DND-41 (cell line): Measurements from ENCODE around the gene ALB.
"Not testable (repeated sequence)": the region's sequence is repeated elsewhere in the genome, so short reads cannot be mapped to it uniquely, and the experiment has no call there.

Experiments used
- ATAC-seq: fragments of 200-7000 bp; cut with Tn5 transposase; 3 replicates; pipeline ENCODE4 v1.9.1; 2021; ENCODE audit warnings: low read depth; ENCODE audit not compliant: insufficient read depth
- DNase-seq: peaks from one replicate; pipeline ENCODE4 v3.0.0-alpha.2; 2020
- H2AFZ ChIP-seq: 2 replicates; pipeline ENCODE4 v1.6.0; 2012; ENCODE audit warnings: low read depth, low read length
- H3K27ac ChIP-seq: 2 replicates; pipeline ENCODE4 v1.5.1; 2012; ENCODE audit warnings: low read length, inconsistent platforms
- H3K27me3 ChIP-seq: fragments of 200-600 bp; sonication (generic); 2 replicates; pipeline ENCODE4 v1.6.0; 2012; ENCODE audit warnings: low read length, mild to moderate bottlenecking, inconsistent platforms; ENCODE audit not compliant: insufficient read depth, poor library complexity
- H3K36me3 ChIP-seq: 2 replicates; pipeline ENCODE4 v1.5.1; 2012; ENCODE audit warnings: low read length, inconsistent platforms; ENCODE audit not compliant: insufficient read depth
- H3K4me1 ChIP-seq: 2 replicates; pipeline ENCODE4 v1.5.1; 2012; ENCODE audit warnings: mild to moderate bottlenecking, low read length; ENCODE audit not compliant: insufficient read depth
- H3K4me2 ChIP-seq: 2 replicates; pipeline ENCODE4 v1.6.0; 2012; ENCODE audit warnings: mild to moderate bottlenecking, moderate library complexity, low read length, inconsistent platforms; ENCODE audit not compliant: insufficient read depth
- H3K4me3 ChIP-seq, 2 experiments: fragments of 200-600 bp in 1 of 2; shearing (Covaris generic) in 1 of 2; 2 replicates each; pipeline ENCODE4 v1.5.1; 2012 to 2016; ENCODE audit warnings: inconsistent platforms in 2 of 2, low read length in 2 of 2, mild to moderate bottlenecking in 2 of 2, low read depth in 1 of 2, moderate library complexity in 1 of 2
- H3K79me2 ChIP-seq: 2 replicates; pipeline ENCODE4 v1.6.0; 2012; ENCODE audit warnings: low read length, inconsistent platforms; ENCODE audit not compliant: insufficient read depth
- H3K9ac ChIP-seq: 2 replicates; pipeline ENCODE4 v1.6.0; 2012; ENCODE audit warnings: low read depth, mild to moderate bottlenecking, inconsistent platforms, low read length, moderate library complexity
- H3K9me3 ChIP-seq: 2 replicates; pipeline ENCODE4 v1.5.1; 2012; ENCODE audit warnings: low read length, moderate library complexity, mild to moderate bottlenecking, inconsistent platforms; ENCODE audit not compliant: insufficient read depth, severe bottlenecking
- H4K20me1 ChIP-seq: 2 replicates; pipeline ENCODE4 v1.6.0; 2012; ENCODE audit warnings: low read length; ENCODE audit not compliant: insufficient read depth
- EZH2 ChIP-seq: IDR thresholded peaks from 3 replicates; pipeline ENCODE4 v1.6.1; 2012; ENCODE audit warnings: borderline replicate concordance, low read depth, mild to moderate bottlenecking, moderate library complexity, low read length, inconsistent platforms; ENCODE audit not compliant: severe bottlenecking
- TF ChIP-seq, protein P1 (sequence below): IDR thresholded peaks from 2 replicates; pipeline ENCODE4 v1.5.1; 2012; ENCODE audit warnings: borderline replicate concordance, low read length, moderate library complexity, mild to moderate bottlenecking; ENCODE audit not compliant: poor library complexity, severe bottlenecking; ENCODE audit errors: extremely low read depth

Gene ALB

DNA sequence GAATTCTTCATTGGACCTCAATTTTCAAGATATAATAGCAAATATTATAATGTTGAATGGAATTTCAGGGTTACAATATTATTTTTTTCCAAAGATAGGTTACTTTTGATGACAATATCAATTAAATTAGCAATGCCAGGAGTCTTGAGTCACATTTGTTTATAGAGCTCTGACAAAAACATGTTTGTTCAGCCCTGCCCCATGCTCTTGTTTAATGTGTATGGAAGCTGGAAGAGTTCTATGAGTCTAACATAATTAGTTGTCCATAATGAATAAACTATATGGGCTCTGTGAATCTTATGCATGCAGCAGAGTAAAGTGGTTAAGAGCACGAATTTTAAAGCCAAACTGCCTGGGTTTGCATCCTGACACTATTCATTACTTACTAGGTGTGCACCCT is 22.9 kb upstream of the ALB start:
- H3K9me3 ChIP-seq: no peaks in the 10 kb centered on the region
- ATAC-seq (no peak), DNase-seq (no peak)
- H4K20me1 ChIP-seq: no peaks in the 10 kb centered on the region
- H3K4me1 ChIP-seq: no peaks in the 10 kb centered on the region
- H3K9ac ChIP-seq: no peak overlapping the region
- H2AFZ ChIP-seq: no peak overlapping the region
- H3K4me3 ChIP-seq: no peak overlapping the region
- no peaks in the 10 kb centered on the region for H3K36me3 ChIP-seq
- no peaks in the 10 kb centered on the region for H3K27me3 ChIP-seq
- H3K27ac ChIP-seq: no peak overlapping the region
- H3K79me2 ChIP-seq: no peaks in the 10 kb centered on the region
- no peak overlapping the region for H3K4me2 ChIP-seq
- TF ChIP-seq, protein P1, sequence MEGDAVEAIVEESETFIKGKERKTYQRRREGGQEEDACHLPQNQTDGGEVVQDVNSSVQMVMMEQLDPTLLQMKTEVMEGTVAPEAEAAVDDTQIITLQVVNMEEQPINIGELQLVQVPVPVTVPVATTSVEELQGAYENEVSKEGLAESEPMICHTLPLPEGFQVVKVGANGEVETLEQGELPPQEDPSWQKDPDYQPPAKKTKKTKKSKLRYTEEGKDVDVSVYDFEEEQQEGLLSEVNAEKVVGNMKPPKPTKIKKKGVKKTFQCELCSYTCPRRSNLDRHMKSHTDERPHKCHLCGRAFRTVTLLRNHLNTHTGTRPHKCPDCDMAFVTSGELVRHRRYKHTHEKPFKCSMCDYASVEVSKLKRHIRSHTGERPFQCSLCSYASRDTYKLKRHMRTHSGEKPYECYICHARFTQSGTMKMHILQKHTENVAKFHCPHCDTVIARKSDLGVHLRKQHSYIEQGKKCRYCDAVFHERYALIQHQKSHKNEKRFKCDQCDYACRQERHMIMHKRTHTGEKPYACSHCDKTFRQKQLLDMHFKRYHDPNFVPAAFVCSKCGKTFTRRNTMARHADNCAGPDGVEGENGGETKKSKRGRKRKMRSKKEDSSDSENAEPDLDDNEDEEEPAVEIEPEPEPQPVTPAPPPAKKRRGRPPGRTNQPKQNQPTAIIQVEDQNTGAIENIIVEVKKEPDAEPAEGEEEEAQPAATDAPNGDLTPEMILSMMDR: no peak
- TF ChIP-seq EZH2: no peak

DNA sequence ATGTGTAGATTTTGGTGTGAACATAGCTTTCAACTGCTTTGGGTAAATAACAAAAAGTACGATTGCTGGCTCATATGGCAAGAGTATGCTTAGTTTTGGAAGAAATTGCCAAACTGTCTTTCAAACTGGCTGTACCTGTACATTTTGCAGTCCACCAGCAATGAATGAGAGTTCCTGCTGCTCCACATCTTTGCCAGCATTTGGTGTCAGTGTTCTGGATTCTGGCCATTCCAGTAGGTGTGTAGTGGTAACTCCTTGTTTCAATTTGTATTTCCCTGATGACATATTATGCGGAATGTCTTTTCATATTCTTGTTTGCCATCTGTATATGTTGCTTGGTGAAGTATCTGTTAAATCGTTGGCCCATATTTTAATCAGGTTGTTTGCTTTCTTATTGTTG is 20.6 kb upstream of the ALB start:
- Histone ChIP-seq H4K20me1 (no peaks in the 10 kb centered on the region), H3K9ac (no peak overlapping the region), H3K27me3 (no peaks in the 10 kb centered on the region), H3K4me3 (no peak overlapping the region), H3K36me3 (no peaks in the 10 kb centered on the region), H3K79me2 (no peaks in the 10 kb centered on the region), H2AFZ (no peak overlapping the region), H3K9me3 (no peaks in the 10 kb centered on the region), H3K4me1 (no peaks in the 10 kb centered on the region), H3K27ac (no peak overlapping the region), H3K4me2 (no peak overlapping the region)
- ATAC-seq (no peak), DNase-seq (no peak)
- no peak for TF ChIP-seq EZH2
- TF ChIP-seq, protein P1: no peak

DNA sequence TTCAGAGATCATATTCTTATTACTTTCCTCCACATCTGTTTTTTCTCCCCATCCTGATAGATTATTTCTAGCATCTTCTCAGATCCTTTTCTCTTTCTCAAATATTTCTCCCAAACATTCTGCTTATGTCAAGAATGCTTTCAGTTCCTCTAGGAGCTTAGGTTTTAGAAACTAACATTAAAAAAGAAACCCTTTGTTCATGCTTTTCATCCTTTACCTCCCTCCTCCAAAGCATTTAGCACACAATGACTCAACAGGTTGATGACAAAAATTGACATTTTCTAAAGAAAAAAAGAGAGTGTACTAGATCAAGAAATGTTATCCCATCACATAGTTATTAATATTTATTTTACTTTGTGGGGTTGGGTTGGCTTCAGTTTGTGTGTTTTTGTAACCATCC is 16.5 kb upstream of the ALB start:
- H3K27ac ChIP-seq: no peak overlapping the region
- no peaks in the 10 kb centered on the region for H3K79me2 ChIP-seq
- H4K20me1 ChIP-seq: no peaks in the 10 kb centered on the region
- no peak overlapping the region for H3K4me2 ChIP-seq
- H3K4me1 ChIP-seq: no peaks in the 10 kb centered on the region
- H3K36me3 ChIP-seq: no peaks in the 10 kb centered on the region
- no peak overlapping the region for H2AFZ ChIP-seq
- no peak for DNase-seq
- no peak overlapping the region for H3K9ac ChIP-seq
- TF ChIP-seq, protein P1: no peak
- TF ChIP-seq EZH2: no peak
- H3K27me3 ChIP-seq: no peaks in the 10 kb centered on the region
- no peak for ATAC-seq
- no peak overlapping the region for H3K4me3 ChIP-seq
- no peaks in the 10 kb centered on the region for H3K9me3 ChIP-seq

DNA sequence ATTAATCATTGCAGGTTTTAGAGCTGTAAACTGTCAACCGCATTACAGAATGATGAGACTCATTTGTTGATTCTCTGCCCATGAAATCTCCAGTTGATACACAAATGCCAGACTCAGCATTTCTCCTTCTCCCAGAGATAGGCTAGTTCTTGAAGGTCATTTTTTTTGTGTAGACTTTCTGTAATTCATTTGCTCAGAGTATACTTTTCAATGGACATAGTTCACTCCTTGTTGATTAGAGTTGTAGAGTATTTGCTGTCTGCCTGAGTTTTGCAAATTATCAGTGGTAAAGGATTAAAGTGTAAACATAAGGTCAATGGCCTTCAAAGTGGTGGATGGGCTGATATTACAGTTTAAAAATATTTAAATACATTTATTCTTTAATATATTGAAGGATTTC is 15.2 kb upstream of the ALB start:
- TF ChIP-seq, protein P1: no peak
- Histone ChIP-seq H3K9me3 (no peaks in the 10 kb centered on the region), H3K9ac (no peak overlapping the region), H3K36me3 (no peaks in the 10 kb centered on the region), H3K79me2 (no peaks in the 10 kb centered on the region), H3K4me3 (no peak overlapping the region), H3K27me3 (no peaks in the 10 kb centered on the region), H2AFZ (no peak overlapping the region), H3K4me2 (no peak overlapping the region), H4K20me1 (no peaks in the 10 kb centered on the region), H3K4me1 (no peaks in the 10 kb centered on the region), H3K27ac (no peak overlapping the region)
- ATAC-seq (no peak), DNase-seq (no peak)

DNA sequence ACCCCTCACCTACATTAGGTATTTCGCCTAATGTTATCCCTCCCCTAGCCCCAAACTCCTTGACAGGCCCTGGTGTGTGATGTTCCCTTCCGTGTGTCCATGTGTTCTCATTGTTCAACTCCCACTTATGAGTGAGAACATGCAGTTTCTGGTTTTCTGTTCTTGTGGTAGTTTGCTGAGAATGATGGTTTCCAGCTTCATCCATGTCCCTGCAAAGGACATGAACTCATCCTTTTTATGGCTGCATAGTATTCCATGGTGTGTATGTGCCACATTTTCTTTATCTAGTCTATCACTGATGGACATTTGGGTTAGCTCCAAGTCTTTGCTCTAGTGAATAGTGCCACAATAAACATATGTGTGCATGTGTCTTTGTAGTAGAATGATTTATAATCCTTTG is 14.4 kb upstream of the ALB start:
- not testable (repeated sequence) for H3K36me3 ChIP-seq, H3K27me3 ChIP-seq, H3K9ac ChIP-seq, H3K4me3 ChIP-seq, H3K79me2 ChIP-seq, H3K4me2 ChIP-seq, H4K20me1 ChIP-seq, H3K27ac ChIP-seq, ATAC-seq, H3K4me1 ChIP-seq, DNase-seq, H3K9me3 ChIP-seq, H2AFZ ChIP-seq
